ENCODE data around the gene TBCC. TPM values are rescaled to one million over a fixed set of nuclear protein-coding genes. Genes with fewer than 3 reads are reported as not detected.

TBCC gene
- total RNA-seq, 2 donors from 2014 or later: 14.5 to 25.4 TPM

- peaks cover 5% of the 10 kb centered on the region for H3K4me1 ChIP-seq
- no peaks in the 10 kb centered on the region for H3K36me3 ChIP-seq (replicated peaks in 1 of 2; ENCODE audit: insufficient read depth in 1 of 2, low read depth in 2 of 2)
- WGBS, 2 donors: 88 to 99% methylated on average over 5 of the region's 5 CpGs
- H3K9me3 ChIP-seq: no peaks in the 10 kb centered on the region
- DNase-seq: no peak
- H3K4me3 ChIP-seq: no peak overlapping the region
- no peak for TF ChIP-seq POLR2A (IDR thresholded peaks at IDR 0.05)
- TF ChIP-seq, protein P1, sequence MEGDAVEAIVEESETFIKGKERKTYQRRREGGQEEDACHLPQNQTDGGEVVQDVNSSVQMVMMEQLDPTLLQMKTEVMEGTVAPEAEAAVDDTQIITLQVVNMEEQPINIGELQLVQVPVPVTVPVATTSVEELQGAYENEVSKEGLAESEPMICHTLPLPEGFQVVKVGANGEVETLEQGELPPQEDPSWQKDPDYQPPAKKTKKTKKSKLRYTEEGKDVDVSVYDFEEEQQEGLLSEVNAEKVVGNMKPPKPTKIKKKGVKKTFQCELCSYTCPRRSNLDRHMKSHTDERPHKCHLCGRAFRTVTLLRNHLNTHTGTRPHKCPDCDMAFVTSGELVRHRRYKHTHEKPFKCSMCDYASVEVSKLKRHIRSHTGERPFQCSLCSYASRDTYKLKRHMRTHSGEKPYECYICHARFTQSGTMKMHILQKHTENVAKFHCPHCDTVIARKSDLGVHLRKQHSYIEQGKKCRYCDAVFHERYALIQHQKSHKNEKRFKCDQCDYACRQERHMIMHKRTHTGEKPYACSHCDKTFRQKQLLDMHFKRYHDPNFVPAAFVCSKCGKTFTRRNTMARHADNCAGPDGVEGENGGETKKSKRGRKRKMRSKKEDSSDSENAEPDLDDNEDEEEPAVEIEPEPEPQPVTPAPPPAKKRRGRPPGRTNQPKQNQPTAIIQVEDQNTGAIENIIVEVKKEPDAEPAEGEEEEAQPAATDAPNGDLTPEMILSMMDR (IDR thresholded peaks at IDR 0.05): no peak
- intact Hi-C loops (cut with DNase I): no loop called here
- H3K27ac ChIP-seq: no peak overlapping the region
- no peak for ATAC-seq
- H3K27me3 ChIP-seq: no peaks in the 10 kb centered on the region
These were observed 20.3 kb upstream of the TBCC start for GRCh38 chr6:42766163-42766670.

DNA sequence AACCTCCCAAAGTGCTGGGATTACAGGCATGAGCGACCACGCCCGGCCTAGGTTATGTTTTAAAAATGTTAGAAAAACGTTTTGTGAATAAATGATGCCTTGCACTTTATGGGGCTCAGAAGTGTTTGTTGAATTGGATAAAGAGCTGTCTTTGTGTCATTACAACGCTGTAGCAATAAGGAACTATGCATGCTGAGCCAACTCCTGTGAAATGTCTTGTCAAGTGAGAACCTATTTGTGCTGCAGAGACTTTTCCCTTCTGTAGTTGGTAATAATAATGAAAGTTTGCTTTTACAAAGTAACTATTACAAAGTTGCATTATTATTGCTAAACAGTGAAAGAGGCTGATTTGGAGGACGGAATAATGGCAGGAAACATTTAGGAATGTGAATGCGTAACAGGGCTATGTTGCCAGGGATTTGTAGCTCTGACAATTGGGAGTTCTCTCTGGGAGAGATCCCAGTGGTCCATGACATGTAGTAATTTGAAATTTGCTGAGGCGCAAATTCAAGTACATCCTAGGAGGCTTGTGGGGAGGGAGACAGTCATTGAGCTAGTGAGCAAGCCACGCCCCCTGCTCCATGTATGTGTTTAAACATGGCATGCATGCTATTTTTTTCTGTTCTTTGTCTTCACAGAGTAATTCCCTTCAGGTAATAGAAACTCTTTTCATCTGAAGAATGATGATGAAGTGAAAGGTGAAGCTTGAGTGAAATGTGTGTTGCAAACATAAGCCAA lies 19.2 kb upstream of the TBCC start:
- Histone ChIP-seq H3K27ac (no peak overlapping the region), H3K4me1 (no peaks in the 10 kb centered on the region), H3K27me3 (no peaks in the 10 kb centered on the region), H3K9me3 (no peaks in the 10 kb centered on the region), H3K36me3 (replicated peaks in 1 of 2; ENCODE audit: insufficient read depth in 1 of 2, low read depth in 2 of 2) (no peaks in the 10 kb centered on the region), H3K4me3 (no peak overlapping the region)
- DNase-seq (no peak), ATAC-seq (no peak)
- TF ChIP-seq, protein P1 (IDR thresholded peaks at IDR 0.05): no peak
- no peak for TF ChIP-seq POLR2A (IDR thresholded peaks at IDR 0.05)
- 86 to 87% methylated on average over 9 of the region's 9 CpGs for WGBS, 2 donors
- intact Hi-C loops (cut with DNase I): no loop called here

- no peak overlapping the region for H3K27ac ChIP-seq
- WGBS, 2 donors: 69 to 70% methylated on average over 3 of the region's 3 CpGs
- no peaks in the 10 kb centered on the region for H3K9me3 ChIP-seq
- H3K4me3 ChIP-seq: no peak overlapping the region
- no peaks in the 10 kb centered on the region for H3K4me1 ChIP-seq
- no peak for TF ChIP-seq POLR2A (IDR thresholded peaks at IDR 0.05)
- TF ChIP-seq, protein P1 (IDR thresholded peaks at IDR 0.05): no peak
- intact Hi-C loops (cut with DNase I): no loop called here
- ATAC-seq (no peak), DNase-seq (no peak)
- H3K36me3 ChIP-seq (replicated peaks in 1 of 2; ENCODE audit: insufficient read depth in 1 of 2, low read depth in 2 of 2): no peaks in the 10 kb centered on the region
- no peaks in the 10 kb centered on the region for H3K27me3 ChIP-seq
These were observed 17.0 kb upstream of the TBCC start for GRCh38 chr6:42762950-42763349.

DNA sequence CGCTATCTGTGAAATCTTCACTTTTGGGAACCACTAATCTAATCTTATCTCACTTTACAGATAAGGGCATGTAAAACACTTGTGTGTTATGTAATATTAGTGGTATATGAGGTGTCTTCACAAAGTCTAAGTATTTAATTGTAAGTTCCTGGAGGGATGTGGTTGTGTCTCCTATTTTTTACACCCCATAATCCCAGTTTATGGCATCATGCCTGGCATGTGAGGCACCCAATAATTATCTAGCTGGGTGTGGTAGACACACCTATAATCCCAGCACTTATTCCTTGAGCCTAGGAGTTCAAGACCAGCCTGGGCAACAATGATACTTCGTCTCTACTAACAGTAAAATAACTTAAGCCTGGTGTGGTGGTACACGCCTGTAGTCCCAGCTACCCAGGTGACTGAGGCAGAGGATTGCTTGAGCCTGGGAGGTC lies 16.5 kb upstream of the TBCC start:
- 87% methylated on average over 3 of the region's 3 CpGs for WGBS, 2 donors
- Histone ChIP-seq H3K4me3 (no peak overlapping the region), H3K9me3 (no peaks in the 10 kb centered on the region), H3K4me1 (no peaks in the 10 kb centered on the region), H3K27me3 (no peaks in the 10 kb centered on the region), H3K36me3 (replicated peaks in 1 of 2; ENCODE audit: insufficient read depth in 1 of 2, low read depth in 2 of 2) (no peaks in the 10 kb centered on the region), H3K27ac (no peak overlapping the region)
- intact Hi-C loops (cut with DNase I): no loop called here
- DNase-seq (no peak), ATAC-seq (no peak)
- no peak for TF ChIP-seq POLR2A (IDR thresholded peaks at IDR 0.05)
- TF ChIP-seq, protein P1 (IDR thresholded peaks at IDR 0.05): no peak
